ENCODE measurements around the gene NBL1.

NBL1 gene, protein sequence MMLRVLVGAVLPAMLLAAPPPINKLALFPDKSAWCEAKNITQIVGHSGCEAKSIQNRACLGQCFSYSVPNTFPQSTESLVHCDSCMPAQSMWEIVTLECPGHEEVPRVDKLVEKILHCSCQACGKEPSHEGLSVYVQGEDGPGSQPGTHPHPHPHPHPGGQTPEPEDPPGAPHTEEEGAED

DNA sequence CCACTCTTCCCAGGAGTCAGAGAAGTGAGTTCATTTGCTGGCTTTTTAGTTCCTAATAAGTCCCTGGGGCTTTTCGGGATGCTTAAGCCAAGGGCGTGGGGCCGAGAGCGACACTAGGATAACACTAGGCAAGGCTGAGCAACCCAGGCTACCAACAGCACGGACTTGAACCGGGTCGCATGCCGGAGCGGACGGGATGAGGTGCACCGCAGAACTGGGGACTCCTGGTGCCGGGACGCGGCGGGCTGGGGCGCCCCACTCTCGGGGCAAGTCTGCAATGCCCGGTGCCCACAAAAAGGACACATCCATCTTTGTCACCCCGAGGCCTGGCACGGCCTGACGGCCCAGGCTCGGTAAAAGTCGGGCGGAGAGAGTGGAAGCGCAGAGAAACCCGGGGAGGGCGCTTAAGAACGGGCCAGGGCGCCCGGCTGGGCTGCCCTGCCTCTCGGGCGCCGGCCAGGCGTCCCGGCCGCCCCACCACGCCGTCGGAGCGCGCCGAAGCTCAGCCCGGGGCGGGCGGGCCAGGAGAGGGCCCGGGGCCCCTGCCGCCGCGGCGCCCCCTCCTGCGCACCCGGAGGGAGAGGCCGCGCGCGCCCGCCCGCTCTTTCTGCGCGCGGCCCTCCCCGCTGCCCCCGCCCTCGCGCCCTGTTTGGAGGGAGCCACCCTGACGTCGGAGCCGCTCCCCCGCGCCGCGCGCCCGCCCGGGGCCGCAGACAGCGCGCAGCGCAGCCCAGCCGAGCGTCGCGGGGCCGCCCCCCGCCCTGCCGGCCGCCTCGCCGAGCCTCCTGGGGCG is at the start of gene NBL1:
Gene NBL1 (plus strand): TSS at position 710 of the 793 bp plus-strand sequence. CDS start 10,720 bp downstream, outside the sequence.
- peak; percentile 83 for DNase-seq (ENCODE audit: low spot score)

DNA sequence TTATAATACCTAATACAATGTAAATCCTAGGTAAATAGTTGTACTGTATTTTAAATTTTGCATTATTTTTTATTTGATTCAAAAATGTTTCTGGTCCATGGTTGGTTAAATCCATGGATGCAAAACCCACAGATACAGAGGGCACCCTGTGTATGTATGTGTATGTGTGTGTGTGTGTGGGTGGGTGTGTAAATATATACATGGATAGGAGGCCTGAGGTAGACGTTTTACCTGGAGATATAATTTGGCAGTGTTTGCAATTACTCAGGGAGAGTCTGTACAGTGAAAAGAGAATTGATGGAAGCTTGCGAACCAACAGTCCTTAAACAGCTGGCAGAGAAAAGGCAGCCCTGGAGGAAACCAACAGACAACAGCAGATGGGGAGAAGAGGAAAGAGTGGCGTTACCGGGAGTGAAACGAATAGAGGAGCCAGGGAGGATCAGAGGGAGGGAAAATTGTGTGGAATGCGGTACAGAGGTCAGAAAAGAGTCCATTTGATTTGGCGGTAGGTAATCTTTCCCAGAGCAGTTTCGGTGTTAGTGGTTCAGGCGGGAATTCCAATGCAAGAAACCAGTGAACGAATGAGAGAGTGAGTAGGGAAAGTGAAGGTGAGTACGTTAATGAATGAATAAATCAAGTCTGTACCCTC is 47.9 kb upstream of the NBL1 start:
- in situ Hi-C loops (cut with MboI; ENCODE audit: low sequenced_read_pairs, unreplicated experiment), result loop anchor here (25.0 kb wide), 1 partner anchor 209 kb away; no protein-coding TSS in a partner anchor
- TF ChIP-seq, protein P1, sequence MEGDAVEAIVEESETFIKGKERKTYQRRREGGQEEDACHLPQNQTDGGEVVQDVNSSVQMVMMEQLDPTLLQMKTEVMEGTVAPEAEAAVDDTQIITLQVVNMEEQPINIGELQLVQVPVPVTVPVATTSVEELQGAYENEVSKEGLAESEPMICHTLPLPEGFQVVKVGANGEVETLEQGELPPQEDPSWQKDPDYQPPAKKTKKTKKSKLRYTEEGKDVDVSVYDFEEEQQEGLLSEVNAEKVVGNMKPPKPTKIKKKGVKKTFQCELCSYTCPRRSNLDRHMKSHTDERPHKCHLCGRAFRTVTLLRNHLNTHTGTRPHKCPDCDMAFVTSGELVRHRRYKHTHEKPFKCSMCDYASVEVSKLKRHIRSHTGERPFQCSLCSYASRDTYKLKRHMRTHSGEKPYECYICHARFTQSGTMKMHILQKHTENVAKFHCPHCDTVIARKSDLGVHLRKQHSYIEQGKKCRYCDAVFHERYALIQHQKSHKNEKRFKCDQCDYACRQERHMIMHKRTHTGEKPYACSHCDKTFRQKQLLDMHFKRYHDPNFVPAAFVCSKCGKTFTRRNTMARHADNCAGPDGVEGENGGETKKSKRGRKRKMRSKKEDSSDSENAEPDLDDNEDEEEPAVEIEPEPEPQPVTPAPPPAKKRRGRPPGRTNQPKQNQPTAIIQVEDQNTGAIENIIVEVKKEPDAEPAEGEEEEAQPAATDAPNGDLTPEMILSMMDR (IDR thresholded peaks at IDR 0.05; ENCODE audit: borderline replicate concordance, control extremely low read depth, extremely low read depth, insufficient read depth, missing control alignments), result no peak
- DNase-seq (ENCODE audit: low spot score), result no peak

More for the DNA sequence above, at the start of gene NBL1:
- in situ Hi-C loops (cut with MboI; ENCODE audit: low sequenced_read_pairs, unreplicated experiment), result no loop called here
- TF ChIP-seq, protein P1 (IDR thresholded peaks at IDR 0.05; ENCODE audit: borderline replicate concordance, control extremely low read depth, extremely low read depth, insufficient read depth, missing control alignments), result no peak

DNA sequence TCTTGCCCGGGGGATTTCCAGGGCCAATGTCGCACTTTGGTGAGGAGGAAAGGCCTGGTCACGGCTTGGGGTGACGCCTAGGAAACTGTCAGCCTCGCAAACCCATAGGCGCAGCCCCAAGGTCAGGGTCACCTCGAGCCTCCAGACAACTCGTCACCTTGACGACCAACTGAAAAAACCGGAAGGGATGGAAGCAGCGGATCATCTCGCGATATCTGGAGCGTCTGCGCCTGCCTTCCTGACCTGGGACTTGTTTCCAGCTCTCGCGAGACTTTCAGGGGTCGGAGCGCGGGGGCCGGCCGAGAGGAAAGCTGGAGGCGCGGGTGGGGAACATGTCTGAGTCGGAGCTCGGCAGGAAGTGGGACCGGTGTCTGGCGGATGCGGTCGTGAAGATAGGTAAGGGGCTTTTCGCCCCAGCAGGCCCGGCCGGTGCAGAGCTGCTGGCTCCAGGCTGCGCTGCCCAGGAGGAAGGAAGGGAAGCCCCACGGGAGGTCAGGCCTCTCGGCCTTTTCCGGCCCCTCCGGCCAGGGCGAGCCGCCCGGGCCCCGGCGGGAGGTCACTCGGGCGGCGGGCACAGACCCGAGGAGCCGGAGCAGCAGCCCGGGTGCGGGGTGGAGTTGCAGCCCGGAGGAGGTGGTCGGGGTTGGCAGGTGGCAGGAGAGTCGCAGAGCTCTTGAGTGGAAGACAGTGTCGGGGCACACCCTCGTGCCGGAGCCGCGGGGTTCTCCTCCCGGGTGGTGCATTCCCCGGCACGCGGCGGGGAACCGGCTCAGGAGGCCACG is 47.2 kb upstream of the NBL1 start:
- TF ChIP-seq, protein P1 (IDR thresholded peaks at IDR 0.05; ENCODE audit: borderline replicate concordance, control extremely low read depth, extremely low read depth, insufficient read depth, missing control alignments), result no peak
- in situ Hi-C loops (cut with MboI; ENCODE audit: low sequenced_read_pairs, unreplicated experiment), result loop anchor here (25.0 kb wide), 1 partner anchor 210 kb away; no protein-coding TSS in a partner anchor

DNA sequence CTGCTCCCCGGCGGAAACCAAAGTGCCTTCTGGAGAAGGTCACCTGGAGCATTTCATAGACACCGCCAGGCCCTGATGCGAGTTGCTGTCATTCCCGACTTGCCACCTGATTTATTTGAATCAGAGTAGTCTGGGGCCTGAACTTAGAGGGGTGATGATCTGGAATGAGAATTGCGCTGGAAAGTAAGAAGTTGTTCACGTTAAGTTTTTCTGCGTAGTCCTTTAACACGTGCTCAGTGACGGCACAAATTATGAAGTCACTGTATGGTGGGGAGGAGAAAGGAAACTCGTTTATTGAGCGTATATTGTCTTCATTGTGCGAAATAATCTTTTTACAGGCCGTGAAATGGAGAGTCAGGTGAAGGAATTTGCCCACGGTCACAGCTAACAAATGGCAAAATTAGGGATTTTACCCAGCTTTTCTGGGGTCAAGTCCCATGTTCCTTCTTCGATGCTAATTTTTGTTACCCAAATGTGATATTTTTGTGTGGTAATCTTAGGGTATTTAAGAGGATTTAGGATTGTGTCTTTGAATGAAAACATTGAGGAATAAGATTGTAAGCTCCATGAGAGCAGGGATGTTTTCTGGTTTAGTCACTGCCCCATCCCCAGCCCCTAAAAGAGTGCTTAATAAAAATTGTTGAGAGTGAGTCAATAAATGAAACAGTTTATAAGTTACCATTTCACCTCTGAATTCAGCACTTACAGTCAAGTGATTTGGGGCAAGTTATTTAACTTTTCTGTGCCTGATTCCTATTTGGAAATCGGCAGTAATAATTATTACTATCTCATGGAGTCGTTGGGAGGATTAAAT is 46.4 kb upstream of the NBL1 start:
- TF ChIP-seq, protein P1 (IDR thresholded peaks at IDR 0.05; ENCODE audit: borderline replicate concordance, control extremely low read depth, extremely low read depth, insufficient read depth, missing control alignments), result no peak
- in situ Hi-C loops (cut with MboI; ENCODE audit: low sequenced_read_pairs, unreplicated experiment), result loop anchor here (25.0 kb wide), 1 partner anchor 210 kb away; no protein-coding TSS in a partner anchor
- DNase-seq (ENCODE audit: low spot score), result no peak

More for the DNA sequence above, 47.2 kb upstream of the NBL1 start:
- DNase-seq (ENCODE audit: low spot score), result peak; percentile 95

DNA sequence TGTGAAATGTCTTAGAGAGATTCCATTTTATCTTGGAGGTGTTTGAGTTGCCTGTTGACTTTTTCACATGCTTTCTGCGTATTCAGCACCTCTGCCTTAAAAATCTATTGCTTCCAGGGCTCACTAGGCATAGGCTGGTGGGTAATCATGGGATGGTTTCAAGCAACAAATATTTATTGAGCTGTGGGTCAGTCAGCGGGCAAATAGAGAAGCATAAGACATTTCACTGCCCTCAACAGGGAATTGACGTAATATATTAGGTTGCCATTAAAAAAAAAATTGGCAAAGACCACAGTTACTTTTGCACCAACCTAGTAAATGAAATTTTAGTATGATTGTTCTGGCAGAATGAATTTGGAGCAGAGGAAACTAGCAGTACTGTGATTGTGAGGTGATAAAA is 44.3 kb upstream of the NBL1 start:
- TF ChIP-seq, protein P1 (IDR thresholded peaks at IDR 0.05; ENCODE audit: borderline replicate concordance, control extremely low read depth, extremely low read depth, insufficient read depth, missing control alignments), result no peak
- in situ Hi-C loops (cut with MboI; ENCODE audit: low sequenced_read_pairs, unreplicated experiment), result loop anchor here (25.0 kb wide), 1 partner anchor 213 kb away; no protein-coding TSS in a partner anchor
- no peak for DNase-seq (ENCODE audit: low spot score)

All from GM13976 (cell line).